ENCODE data around the gene NEMP2.

DNA sequence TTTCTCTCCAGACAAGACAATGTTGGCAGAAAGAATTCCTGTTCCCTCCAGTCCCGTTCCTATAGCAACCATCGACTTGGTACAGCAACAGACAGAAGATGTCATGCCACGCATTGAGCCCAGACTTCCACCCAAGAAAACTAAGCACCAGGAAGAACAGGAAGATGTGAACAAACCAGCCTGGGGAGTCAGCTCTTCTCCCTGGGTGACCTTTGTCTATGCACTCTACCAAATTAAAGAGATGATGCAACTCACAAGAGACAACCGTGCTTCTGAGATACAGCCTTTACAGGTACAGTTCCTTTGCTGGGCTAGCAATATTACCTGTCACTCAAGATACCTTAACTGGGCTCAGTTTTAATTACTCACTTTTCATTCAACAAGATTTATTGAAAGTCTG, 37.1 kb downstream of the NEMP2 start:
- TF ChIP-seq, protein P1, sequence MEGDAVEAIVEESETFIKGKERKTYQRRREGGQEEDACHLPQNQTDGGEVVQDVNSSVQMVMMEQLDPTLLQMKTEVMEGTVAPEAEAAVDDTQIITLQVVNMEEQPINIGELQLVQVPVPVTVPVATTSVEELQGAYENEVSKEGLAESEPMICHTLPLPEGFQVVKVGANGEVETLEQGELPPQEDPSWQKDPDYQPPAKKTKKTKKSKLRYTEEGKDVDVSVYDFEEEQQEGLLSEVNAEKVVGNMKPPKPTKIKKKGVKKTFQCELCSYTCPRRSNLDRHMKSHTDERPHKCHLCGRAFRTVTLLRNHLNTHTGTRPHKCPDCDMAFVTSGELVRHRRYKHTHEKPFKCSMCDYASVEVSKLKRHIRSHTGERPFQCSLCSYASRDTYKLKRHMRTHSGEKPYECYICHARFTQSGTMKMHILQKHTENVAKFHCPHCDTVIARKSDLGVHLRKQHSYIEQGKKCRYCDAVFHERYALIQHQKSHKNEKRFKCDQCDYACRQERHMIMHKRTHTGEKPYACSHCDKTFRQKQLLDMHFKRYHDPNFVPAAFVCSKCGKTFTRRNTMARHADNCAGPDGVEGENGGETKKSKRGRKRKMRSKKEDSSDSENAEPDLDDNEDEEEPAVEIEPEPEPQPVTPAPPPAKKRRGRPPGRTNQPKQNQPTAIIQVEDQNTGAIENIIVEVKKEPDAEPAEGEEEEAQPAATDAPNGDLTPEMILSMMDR (conservative IDR thresholded peaks at IDR 0.05) = no peak
- no peak for TF ChIP-seq EZH2 (IDR thresholded peaks at IDR 0.05; ENCODE audit: low read depth)
